ENCODE results near the gene LAMA3. TPM values are rescaled to one million over a fixed set of nuclear protein-coding genes. Genes with fewer than 3 reads are reported as not detected.
A peak's percentile ranks its signal among the peaks of the same experiment; 100 is the strongest.

LAMA3 gene
- total RNA-seq, 2 donors from 2014 or later: 0.11 to 0.24 TPM

DNA sequence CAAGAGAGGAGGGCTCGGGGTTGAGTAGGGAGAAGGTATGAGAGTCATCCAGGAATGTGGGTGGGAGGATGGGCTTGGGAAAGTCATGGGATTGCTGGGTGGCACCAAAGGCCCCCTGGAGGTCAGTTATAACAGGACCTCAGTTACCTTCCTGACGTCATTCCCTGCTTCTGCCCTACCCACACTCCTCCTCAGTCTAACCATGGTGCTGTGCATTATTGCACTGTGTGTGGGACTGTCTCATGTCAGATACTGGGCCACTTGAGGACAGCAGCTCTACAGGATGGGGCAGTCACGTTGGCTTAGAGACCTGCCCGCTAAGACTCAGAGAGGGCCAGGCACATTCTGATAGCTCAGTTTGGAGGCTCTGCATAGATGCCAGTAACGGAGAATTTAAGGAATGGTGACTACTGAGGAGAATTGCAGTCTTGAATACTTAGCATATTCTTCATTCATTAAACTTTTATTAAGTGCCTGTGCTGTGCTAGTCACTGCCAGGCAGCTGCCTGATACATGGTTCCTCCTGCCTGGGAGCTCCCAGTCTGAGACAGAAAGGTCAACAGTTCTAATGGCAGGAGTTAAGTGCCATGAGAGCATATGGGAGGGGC, 90.5 kb downstream of the LAMA3 start:
- peaks cover 12% of the 10 kb centered on the region for H3K27me3 Mint-ChIP-seq
- no peaks in the 10 kb centered on the region for H3K9me3 Mint-ChIP-seq
- no peak overlapping the region for H3K4me3 Mint-ChIP-seq
- H3K36me3 Mint-ChIP-seq (ENCODE audit: low read depth): no peaks in the 10 kb centered on the region
- no peak overlapping the region for H3K27ac Mint-ChIP-seq
- no peak for ATAC-seq (replicated peaks)
- no peaks in the 10 kb centered on the region for H3K4me1 Mint-ChIP-seq

GRCh38 chr18:23784832-23785245, 95.6 kb downstream of the LAMA3 start:
- H3K27ac Mint-ChIP-seq: no peak overlapping the region
- no peaks in the 10 kb centered on the region for H3K36me3 Mint-ChIP-seq (ENCODE audit: low read depth)
- no peak for ATAC-seq (replicated peaks)

DNA sequence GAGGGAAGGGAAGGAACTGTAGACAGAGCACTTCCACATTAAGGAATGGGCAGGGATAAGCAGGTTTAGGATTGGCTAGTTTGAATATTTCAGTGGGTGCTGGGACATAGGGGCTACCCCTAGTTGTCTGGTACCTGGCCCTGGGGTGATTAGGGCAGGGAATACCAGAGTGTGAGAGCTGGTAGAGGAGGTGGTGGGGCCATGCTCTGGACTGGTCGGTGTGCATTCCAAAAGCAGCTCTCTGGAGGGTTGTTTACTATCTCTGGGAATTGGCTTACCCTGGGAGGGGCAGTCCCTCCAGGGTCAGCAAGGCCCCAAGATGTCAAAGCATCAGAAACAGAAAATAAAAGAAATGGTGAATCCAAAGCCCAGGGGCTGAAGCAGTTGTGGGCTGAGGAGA, 103.8 kb downstream of the LAMA3 start:
- Mint-ChIP-seq H3K9me3 (no peaks in the 10 kb centered on the region), H3K27me3 (no peaks in the 10 kb centered on the region), H3K4me1 (no peaks in the 10 kb centered on the region), H3K36me3 (ENCODE audit: low read depth) (no peaks in the 10 kb centered on the region), H3K4me3 (no peak overlapping the region), H3K27ac (no peak overlapping the region)
- ATAC-seq (replicated peaks): no peak

More at GRCh38 chr18:23784832-23785245, 95.6 kb downstream of the LAMA3 start:
- Mint-ChIP-seq H3K27me3 (peaks cover 14% of the 10 kb centered on the region), H3K4me1 (no peaks in the 10 kb centered on the region), H3K4me3 (no peak overlapping the region), H3K9me3 (peaks cover 5% of the 10 kb centered on the region)

- H3K27me3 Mint-ChIP-seq: no peaks in the 10 kb centered on the region
- H3K36me3 Mint-ChIP-seq (ENCODE audit: low read depth): no peaks in the 10 kb centered on the region
- no peak overlapping the region for H3K27ac Mint-ChIP-seq
- no peak for ATAC-seq (replicated peaks)
- H3K4me3 Mint-ChIP-seq: no peak overlapping the region
- no peaks in the 10 kb centered on the region for H3K4me1 Mint-ChIP-seq
- no peaks in the 10 kb centered on the region for H3K9me3 Mint-ChIP-seq
These were observed 105.0 kb downstream of the LAMA3 start for GRCh38 chr18:23793985-23794867.

GRCh38 chr18:23798249-23798648, 109.0 kb downstream of the LAMA3 start:
- Mint-ChIP-seq H3K27me3 (peaks cover 13% of the 10 kb centered on the region), H3K4me1 (no peaks in the 10 kb centered on the region), H3K9me3 (no peaks in the 10 kb centered on the region), H3K27ac (no peak overlapping the region), H3K4me3 (no peak overlapping the region), H3K36me3 (ENCODE audit: low read depth) (no peaks in the 10 kb centered on the region)
- ATAC-seq (replicated peaks): no peak

GRCh38 chr18:23798824-23799223, 109.6 kb downstream of the LAMA3 start:
- H3K27me3 Mint-ChIP-seq: peaks cover 13% of the 10 kb centered on the region
- no peak for ATAC-seq (replicated peaks)
- H3K9me3 Mint-ChIP-seq: no peaks in the 10 kb centered on the region
- no peak overlapping the region for H3K27ac Mint-ChIP-seq
- no peak overlapping the region for H3K4me3 Mint-ChIP-seq
- no peaks in the 10 kb centered on the region for H3K36me3 Mint-ChIP-seq (ENCODE audit: low read depth)
- no peaks in the 10 kb centered on the region for H3K4me1 Mint-ChIP-seq

- no peak for ATAC-seq (replicated peaks)
- Mint-ChIP-seq H3K4me1 (no peaks in the 10 kb centered on the region), H3K4me3 (no peak overlapping the region), H3K27me3 (peaks cover 13% of the 10 kb centered on the region), H3K27ac (no peak overlapping the region), H3K36me3 (ENCODE audit: low read depth) (no peaks in the 10 kb centered on the region), H3K9me3 (no peaks in the 10 kb centered on the region)
These were observed 110.3 kb downstream of the LAMA3 start for GRCh38 chr18:23799540-23799939.

DNA sequence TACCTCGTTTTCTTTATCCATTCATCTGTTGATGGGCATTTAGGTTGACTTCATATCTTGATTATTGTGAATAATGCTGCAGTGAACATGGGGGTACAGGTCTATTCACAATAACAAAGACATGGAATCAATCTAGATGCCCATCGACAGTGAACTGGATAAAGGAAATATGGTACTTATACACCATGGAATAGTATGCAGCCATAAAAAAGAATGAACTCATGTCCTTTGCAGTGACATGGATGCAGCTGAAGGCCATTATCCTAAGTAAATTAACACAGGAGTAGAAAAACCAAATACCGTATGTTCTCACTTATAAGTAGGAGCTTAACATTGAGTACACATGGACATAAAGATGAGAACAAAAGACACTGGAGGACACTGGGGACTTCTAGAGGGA, 111.6 kb downstream of the LAMA3 start:
- no peak overlapping the region for H3K27ac Mint-ChIP-seq
- no peaks in the 10 kb centered on the region for H3K4me1 Mint-ChIP-seq
- no peak overlapping the region for H3K4me3 Mint-ChIP-seq
- H3K9me3 Mint-ChIP-seq: no peaks in the 10 kb centered on the region
- peaks cover 13% of the 10 kb centered on the region for H3K27me3 Mint-ChIP-seq
- no peaks in the 10 kb centered on the region for H3K36me3 Mint-ChIP-seq (ENCODE audit: low read depth)
- ATAC-seq (replicated peaks): no peak

DNA sequence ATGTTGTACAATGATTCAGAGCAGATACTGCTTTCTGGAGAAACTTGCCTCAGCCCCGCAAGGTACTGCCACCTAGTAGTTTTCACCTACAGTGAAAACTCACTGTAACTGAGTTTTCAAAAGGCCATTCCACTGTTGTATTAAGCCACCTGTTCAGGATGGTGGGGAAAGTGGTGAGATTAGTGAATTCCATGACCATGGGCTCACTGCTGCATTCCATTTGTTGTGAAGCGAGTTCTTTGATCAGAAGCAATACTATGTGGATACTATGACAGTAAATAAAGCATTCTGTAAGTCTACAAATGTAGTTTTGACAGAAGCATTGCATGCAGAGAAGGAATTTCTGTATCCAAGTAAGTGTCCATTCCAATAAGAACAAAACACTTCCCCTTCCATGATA, 113.6 kb downstream of the LAMA3 start:
- Mint-ChIP-seq H3K4me1 (no peaks in the 10 kb centered on the region), H3K36me3 (ENCODE audit: low read depth) (no peaks in the 10 kb centered on the region), H3K27ac (no peak overlapping the region), H3K9me3 (no peaks in the 10 kb centered on the region), H3K4me3 (no peak overlapping the region), H3K27me3 (peaks cover 13% of the 10 kb centered on the region)
- ATAC-seq (replicated peaks): no peak

DNA sequence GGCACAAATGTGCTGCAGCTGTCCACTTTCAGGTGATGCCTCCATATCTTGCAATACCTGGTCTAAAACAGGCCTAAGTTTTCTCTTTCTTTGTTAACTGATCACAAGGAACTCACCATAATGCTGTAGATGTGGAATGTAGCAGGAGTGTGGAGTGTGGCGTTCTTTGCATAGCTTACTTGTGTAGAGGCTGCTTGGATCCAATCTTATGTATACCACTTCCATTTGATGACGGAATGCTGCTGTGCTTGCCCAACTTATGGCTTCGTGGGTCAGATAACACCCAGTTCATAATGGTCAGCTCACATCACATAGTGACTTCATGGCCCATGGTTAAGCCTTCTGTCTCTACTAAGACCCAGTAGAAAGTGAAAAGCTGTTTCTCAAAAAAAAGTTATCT, 114.5 kb downstream of the LAMA3 start:
- H3K4me3 Mint-ChIP-seq: no peak overlapping the region
- no peaks in the 10 kb centered on the region for H3K9me3 Mint-ChIP-seq
- H3K27ac Mint-ChIP-seq: no peak overlapping the region
- ATAC-seq (replicated peaks): no peak
- H3K36me3 Mint-ChIP-seq (ENCODE audit: low read depth): no peaks in the 10 kb centered on the region
- H3K4me1 Mint-ChIP-seq: no peaks in the 10 kb centered on the region
- H3K27me3 Mint-ChIP-seq: peaks cover 13% of the 10 kb centered on the region

- Mint-ChIP-seq H3K27me3 (peaks cover 7% of the 10 kb centered on the region), H3K36me3 (ENCODE audit: low read depth) (no peaks in the 10 kb centered on the region), H3K27ac (no peak overlapping the region), H3K4me1 (no peaks in the 10 kb centered on the region), H3K9me3 (no peaks in the 10 kb centered on the region), H3K4me3 (no peak overlapping the region)
- ATAC-seq (replicated peaks): peak; percentile 72
These were observed 116.6 kb downstream of the LAMA3 start for GRCh38 chr18:23805898-23806297.

GRCh38 chr18:23809415-23809814, 120.2 kb downstream of the LAMA3 start:
- Mint-ChIP-seq H3K4me1 (no peaks in the 10 kb centered on the region), H3K9me3 (no peaks in the 10 kb centered on the region), H3K4me3 (no peak overlapping the region), H3K36me3 (ENCODE audit: low read depth) (no peaks in the 10 kb centered on the region), H3K27me3 (peaks cover 3% of the 10 kb centered on the region), H3K27ac (no peak overlapping the region)
- ATAC-seq (replicated peaks): no peak

- Mint-ChIP-seq H3K4me3 (no peak overlapping the region), H3K27me3 (peaks cover 3% of the 10 kb centered on the region), H3K36me3 (ENCODE audit: low read depth) (no peaks in the 10 kb centered on the region), H3K27ac (no peak overlapping the region), H3K4me1 (no peaks in the 10 kb centered on the region), H3K9me3 (no peaks in the 10 kb centered on the region)
- ATAC-seq (replicated peaks): peak; percentile 74
These were observed 121.1 kb downstream of the LAMA3 start for GRCh38 chr18:23810396-23810795.

DNA sequence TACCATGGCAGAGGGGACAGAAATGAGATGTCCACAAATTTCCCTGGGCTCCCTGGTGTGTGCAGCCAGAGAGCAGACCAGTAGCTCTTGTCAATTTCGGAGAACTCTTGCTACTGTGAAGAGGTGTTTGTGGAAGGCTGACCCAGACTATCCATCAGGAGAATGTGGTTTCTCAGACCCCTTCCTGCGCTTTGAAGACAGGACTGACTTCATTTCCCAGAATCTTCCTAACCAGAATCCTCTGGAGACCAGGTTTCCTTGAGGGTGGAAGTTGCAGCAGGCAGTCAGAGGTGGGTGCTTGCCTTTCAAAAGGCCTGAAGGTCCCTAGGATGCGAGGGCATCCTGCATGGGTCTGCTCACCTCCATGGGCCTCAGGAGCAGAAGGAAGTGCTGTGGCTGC, 121.9 kb downstream of the LAMA3 start:
- no peak for ATAC-seq (replicated peaks)
- Mint-ChIP-seq H3K4me3 (no peak overlapping the region), H3K9me3 (no peaks in the 10 kb centered on the region), H3K27me3 (peaks cover 3% of the 10 kb centered on the region), H3K36me3 (ENCODE audit: low read depth) (no peaks in the 10 kb centered on the region), H3K4me1 (no peaks in the 10 kb centered on the region), H3K27ac (no peak overlapping the region)

All from activated T-helper 17 cell treated with anti-CD3 and anti-CD28 coated beads, Interleukin-2, amount 50 U/mL, for 72 hours (primary cell).